K562 (cell line): Measurements from ENCODE around the gene GADD45GIP1. TPM values are rescaled to one million over a fixed set of nuclear protein-coding genes. Genes with fewer than 3 reads are reported as not detected.

ENCODE experiments used
- ATAC-seq: fragments of 200-7000 bp; cut with Tn5 transposase; 3 replicates; pipeline ENCODE4 v1.9.1; 2020; ENCODE audit warnings: moderate library complexity
- BruUV-seq: library from RNA; stranded (reverse); fragments of 400-500 nt; replicated peaks from 2 replicates; lab custom pipeline; 2021; lab: Mats Ljungman, UMichigan
- CTCF ChIA-PET: fragments of 300-600 bp; formaldehyde crosslinking; extraction: SDS; loops from one replicate; lab custom pipeline; 2021; ENCODE audit warnings: low intra/inter-chr PET ratio; lab: Yijun Ruan, JAX
- POLR2A ChIA-PET: fragments of 300-600, 350-650 bp; sonication (Branson Sonifier 250); formaldehyde crosslinking; extraction: SDS; loops from one replicate; lab custom pipeline; 2021; ENCODE audit warnings: antibody characterized with exemption, inconsistent platforms; lab: Yijun Ruan, JAX
- DNase-seq, 4 experiments: peaks; one replicate each; pipeline versions ENCODE4 v3.0.0 to v3.0.0-alpha.2; 2011 to 2018; ENCODE audit warnings: low spot score in 3 of 4, mixed read lengths in 3 of 4; ENCODE audit errors: extremely low read depth in 1 of 4
- FAIRE-seq: peaks from 2 replicates; lab custom pipeline; 2011; peaks lifted over from hg19 to GRCh38; lab: Jason Lieb, UNC
- H2AFZ ChIP-seq: 2 replicates; pipeline ENCODE4 v1.6.0; 2011; ENCODE audit warnings: low read depth, low read length, control low read depth, inconsistent platforms
- H3K27ac ChIP-seq: fragments of 200-600 bp; 3 replicates; pipeline ENCODE4 v1.8.0; 2011; ENCODE audit warnings: low read depth, mild to moderate bottlenecking, control low read depth, inconsistent platforms, low read length, moderate library complexity, mixed read lengths; ENCODE audit errors: extremely low read depth
- H3K27me3 ChIP-seq, 2 experiments: fragments of 300-600 bp in 1 of 2; 2 replicates in 1 of 2; 3 replicates in 1 of 2; pipeline versions ENCODE4 v1.6.0 to v1.8.0; 2011; ENCODE audit warnings: inconsistent platforms in 2 of 2, low read length in 2 of 2, mild to moderate bottlenecking in 1 of 2, mixed read lengths in 1 of 2, moderate library complexity in 1 of 2; ENCODE audit not compliant: control insufficient read depth in 2 of 2, insufficient read depth in 2 of 2
- H3K36me3 ChIP-seq: fragments of 300-600 bp; 3 replicates; pipeline ENCODE4 v1.8.0; 2011; ENCODE audit warnings: mild to moderate bottlenecking, low read length, inconsistent platforms; ENCODE audit not compliant: control insufficient read depth, insufficient read depth
- H3K4me1 ChIP-seq, 2 experiments: fragments of 200-600 bp in 1 of 2; replicated peaks in 1 of 2; 2 replicates in 1 of 2; 3 replicates in 1 of 2; pipeline versions ENCODE4 v1.5.1 to v1.8.0; 2011; ENCODE audit warnings: inconsistent platforms in 2 of 2, low read length in 2 of 2, mild to moderate bottlenecking in 1 of 2, mixed read lengths in 1 of 2, moderate library complexity in 1 of 2; ENCODE audit not compliant: control insufficient read depth in 2 of 2, insufficient read depth in 2 of 2
- H3K4me2 ChIP-seq: 2 replicates; pipeline ENCODE4 v1.6.1; 2011; ENCODE audit warnings: low read length, control low read depth, inconsistent platforms, mixed read lengths; ENCODE audit not compliant: insufficient read depth
- H3K4me3 ChIP-seq: fragments of 200-600 bp; sonication (generic), shearing (Covaris generic); 2 replicates; pipeline ENCODE4 v1.5.1; 2016; ENCODE audit warnings: control low read depth, inconsistent platforms
- H3K79me2 ChIP-seq: fragments of 200-600 bp; 3 replicates; pipeline ENCODE4 v1.8.0; 2011; ENCODE audit warnings: low read length, inconsistent platforms; ENCODE audit not compliant: control insufficient read depth, insufficient read depth
- H3K9ac ChIP-seq, 2 experiments: 2 replicates each; pipeline versions ENCODE4 v1.6.0 to v1.6.1; 2011; ENCODE audit warnings: low read depth in 2 of 2, low read length in 2 of 2, control low read depth in 1 of 2, inconsistent platforms in 1 of 2, mild to moderate bottlenecking in 1 of 2, mixed read lengths in 1 of 2; ENCODE audit not compliant: insufficient read depth in 1 of 2
- H3K9me1 ChIP-seq: one replicate; pipeline ENCODE4 v1.6.0; 2011; ENCODE audit warnings: inconsistent platforms, mild to moderate bottlenecking, low read length, moderate library complexity; ENCODE audit not compliant: control insufficient read depth, insufficient read depth
- H3K9me3 ChIP-seq: replicated peaks from 2 replicates; pipeline ENCODE4 v1.5.1; 2011; ENCODE audit warnings: low read depth, low read length, inconsistent platforms; ENCODE audit not compliant: control insufficient read depth, insufficient read depth
- H4K20me1 ChIP-seq: replicated peaks from 2 replicates; pipeline ENCODE4 v1.6.1; 2011; ENCODE audit warnings: low read length, inconsistent platforms, mixed read lengths; ENCODE audit not compliant: control insufficient read depth, insufficient read depth
- E2F4 ChIP-seq: sonication (generic); formaldehyde crosslinking; IDR thresholded peaks from 2 replicates; pipeline ENCODE4 v1.8.0; 2022; ENCODE audit warnings: mild to moderate bottlenecking, low read depth, missing genetic modification reagents
- MLLT1 ChIP-seq, 2 experiments: fragments of 450-650 bp; IDR thresholded peaks; 2 replicates each; pipeline ENCODE4 v1.6.1; 2016
- NEUROD1 ChIP-seq: fragments of 150-350 bp; IDR thresholded peaks from 2 replicates; pipeline ENCODE4 v1.6.1; 2014; ENCODE audit warnings: borderline replicate concordance, low read length, low read depth; ENCODE audit not compliant: partially characterized antibody
- ZNF134 ChIP-seq: fragments of 250-450 bp; sonication (Bioruptor Pico); conservative IDR thresholded peaks from 2 replicates; pipeline ENCODE4 v1.4.0; 2020
- WGBS: fragments of 100-300 bp; shearing (Covaris generic); methylation state at CpG from one replicate; pipeline ENCODE4 v1.1.6; 2016; ENCODE audit warnings: low coverage, mixed read lengths; ENCODE audit not compliant: insufficient coverage; ENCODE audit errors: missing lambda C conversion rate; 5-methylcytosine and 5-hydroxymethylcytosine counted together
- in situ Hi-C: fragments of 300-500 bp; cut with MboI; formaldehyde crosslinking; loops from 4 replicates; pipeline ENCODE4 v1.15.0; 2018; ENCODE audit warnings: inconsistent platforms, mixed read lengths
- intact Hi-C: fragments of 100-400 bp; cut with micrococcal nuclease; formaldehyde crosslinking; loops from 2 replicates; pipeline ENCODE4 v1.14.2; 2022
- polyA plus RNA-seq, 8 experiments: library from polyadenylated mRNA; depleted of rRNA in 4 of 8; stranded (reverse) in 5 of 8; unstranded in 3 of 8; fragments of >200 nt; fragmentation: Nextera tagmentation in 2 of 8; fragmentation: Illumina TruSeq in 1 of 8; extraction: Ambion mirVana in 2 of 8; extraction: Trizol in 1 of 8; gene quantifications; 2 replicates each; pipeline versions ENCODE4 v1.2.1 to v1.2.3, GENCODE V29; 2011 to 2014; ENCODE audit warnings: inconsistent platforms in 1 of 8, missing spikeins in 1 of 8
- total RNA-seq, 7 experiments: library from RNA; depleted of rRNA in 6 of 7; stranded (reverse); fragments of >200 nt in 6 of 7; fragmentation: Illumina TruSeq in 2 of 7; extraction: Trizol in 2 of 7; gene quantifications; 2 replicates each; pipeline versions ENCODE4 v1.2.1 to v1.2.3, GENCODE V29; 2011 to 2021; ENCODE audit warnings: low replicate concordance in 1 of 7
- TF ChIP-seq, protein P1 (sequence below): fragments of 450-650 bp; formaldehyde crosslinking; IDR thresholded peaks from 2 replicates; pipeline ENCODE4 v1.4.0; 2020; ENCODE audit warnings: mild to moderate bottlenecking, mixed read lengths
- TF ChIP-seq, protein P2 (sequence below): fragments of 250-450 bp; sonication (Bioruptor Pico); IDR thresholded peaks from 2 replicates; pipeline ENCODE4 v1.4.0; 2020

The GADD45GIP1 gene
- total and polyA plus RNA-seq, 9 of the 15 experiments (the other 6 are each of a cell fraction or from before 2014, with no cell fraction given): 5.1 to 161 (median 29.2) TPM

- peaks cover 5 to 50% of the 10 kb centered on the region in 2 experiments; a peak in 4 of 5 replicates for H3K4me1 ChIP-seq
- H3K36me3 ChIP-seq: peaks cover 17% of the 10 kb centered on the region; the same call in 1 of the 3 replicates
- peaks cover 54% of the 10 kb centered on the region for H3K79me2 ChIP-seq
- DNase-seq: no peak
- H3K27me3 ChIP-seq: no peaks in the 10 kb centered on the region
- no peak overlapping the region; a peak in 1 of 4 replicates for H3K9ac ChIP-seq
- in situ Hi-C loops: no loop called here
- TF ChIP-seq, protein P1, sequence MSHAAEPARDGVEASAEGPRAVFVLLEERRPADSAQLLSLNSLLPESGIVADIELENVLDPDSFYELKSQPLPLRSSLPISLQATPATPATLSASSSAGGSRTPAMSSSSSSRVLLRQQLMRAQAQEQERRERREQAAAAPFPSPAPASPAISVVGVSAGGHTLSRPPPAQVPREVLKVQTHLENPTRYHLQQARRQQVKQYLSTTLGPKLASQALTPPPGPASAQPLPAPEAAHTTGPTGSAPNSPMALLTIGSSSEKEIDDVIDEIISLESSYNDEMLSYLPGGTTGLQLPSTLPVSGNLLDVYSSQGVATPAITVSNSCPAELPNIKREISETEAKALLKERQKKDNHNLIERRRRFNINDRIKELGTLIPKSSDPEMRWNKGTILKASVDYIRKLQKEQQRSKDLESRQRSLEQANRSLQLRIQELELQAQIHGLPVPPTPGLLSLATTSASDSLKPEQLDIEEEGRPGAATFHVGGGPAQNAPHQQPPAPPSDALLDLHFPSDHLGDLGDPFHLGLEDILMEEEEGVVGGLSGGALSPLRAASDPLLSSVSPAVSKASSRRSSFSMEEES (CRISPR knock-in tag): no peak
- TF ChIP-seq E2F4 (CRISPR knock-in tag) (no peak), ZNF134 (no peak), MLLT1 (IDR thresholded peaks at IDR 0.05) (peak in 1 of 2 experiments; percentile 81; a peak in 2 of 4 replicates), NEUROD1 (no peak)
- TF ChIP-seq, protein P2, sequence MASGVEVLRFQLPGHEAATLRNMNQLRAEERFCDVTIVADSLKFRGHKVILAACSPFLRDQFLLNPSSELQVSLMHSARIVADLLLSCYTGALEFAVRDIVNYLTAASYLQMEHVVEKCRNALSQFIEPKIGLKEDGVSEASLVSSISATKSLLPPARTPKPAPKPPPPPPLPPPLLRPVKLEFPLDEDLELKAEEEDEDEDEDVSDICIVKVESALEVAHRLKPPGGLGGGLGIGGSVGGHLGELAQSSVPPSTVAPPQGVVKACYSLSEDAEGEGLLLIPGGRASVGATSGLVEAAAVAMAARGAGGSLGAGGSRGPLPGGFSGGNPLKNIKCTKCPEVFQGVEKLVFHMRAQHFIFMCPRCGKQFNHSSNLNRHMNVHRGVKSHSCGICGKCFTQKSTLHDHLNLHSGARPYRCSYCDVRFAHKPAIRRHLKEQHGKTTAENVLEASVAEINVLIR (CRISPR knock-in tag): no peak
- no peak overlapping the region for H3K4me3 ChIP-seq
- H3K9me3 ChIP-seq: no peaks in the 10 kb centered on the region
- intact Hi-C loops: no loop called here
- CTCF ChIA-PET: no interaction called here
- BruUV-seq: TSS peak; percentile 57
- FAIRE-seq: no peak
- H3K9me1 ChIP-seq: peaks cover 6% of the 10 kb centered on the region
- POLR2A ChIA-PET: interaction anchor here (0.6 to 1.6 kb wide), 2 partner anchors 8 to 154 kb away, joined by 3 read pairs; no protein-coding TSS in a partner anchor
- ATAC-seq: no peak
- H3K27ac ChIP-seq: no peak overlapping the region
- no peak overlapping the region for H2AFZ ChIP-seq
- 86% methylated on average over 23 of the region's 32 CpGs for WGBS
- H3K4me2 ChIP-seq: no peak overlapping the region
- peaks cover 8% of the 10 kb centered on the region for H4K20me1 ChIP-seq
These were observed 41.2 kb upstream of the GADD45GIP1 start for GRCh38 chr19:12997967-12998940.
